Stimulated activated CD4-positive, alpha-beta T cell treated with anti-CD3 and anti-CD28 coated beads, TNF-alpha, amount 100 ng/mL, for 24 hours (primary cell): ENCODE measurements around the gene MYL3.

Source experiments
- DNase-seq, 3 experiments: peaks; one replicate each; pipeline ENCODE4 v3.0.0-alpha.2; 2020; ENCODE audit warnings: low read depth in 3 of 3

MYL3 gene

DNA sequence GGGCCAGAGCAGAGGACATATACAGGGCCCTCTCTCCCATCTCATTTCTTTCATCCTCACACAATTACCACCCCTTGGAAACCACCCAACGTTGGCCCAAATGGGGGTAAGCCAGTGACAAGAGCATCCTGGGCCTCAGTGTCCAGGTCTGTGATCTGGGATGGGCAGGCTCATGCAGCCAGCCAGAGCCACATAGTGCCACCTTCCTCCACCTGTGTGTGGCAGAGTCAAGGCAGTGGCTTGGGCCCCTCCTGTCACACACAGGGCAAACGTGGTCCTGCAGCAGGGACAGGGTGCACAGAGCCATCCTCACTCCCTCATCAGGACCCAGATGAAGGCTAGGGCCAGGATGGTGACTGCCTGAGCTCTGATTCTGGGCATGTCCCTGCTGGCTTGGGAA, 2.3 kb upstream of the MYL3 start:
- DNase-seq: no peak

DNA sequence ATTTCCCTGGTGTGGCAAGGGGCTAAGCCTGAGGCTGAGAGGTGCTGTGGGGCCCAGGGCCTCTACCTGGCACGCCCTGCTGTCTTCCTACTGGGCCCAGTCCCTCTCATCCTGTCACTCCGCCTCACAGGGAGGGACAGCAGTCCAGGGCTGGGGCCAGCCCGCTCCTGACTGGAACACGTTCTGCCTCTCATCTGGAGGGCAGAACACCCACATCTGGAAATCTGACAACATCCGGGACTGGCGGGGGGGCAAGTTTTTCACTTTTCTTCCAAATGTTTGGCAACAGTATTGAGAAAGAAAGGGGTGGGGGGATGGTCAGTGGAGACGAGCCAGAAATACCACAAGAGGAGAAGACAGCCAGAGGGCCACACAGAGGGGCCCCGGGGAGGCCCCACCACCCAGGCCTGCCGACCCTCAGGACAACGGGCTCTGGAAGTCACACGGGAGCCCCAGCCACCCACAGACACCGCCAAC, 1.8 kb upstream of the MYL3 start:
- no peak for DNase-seq

GRCh38 chr3:46864061-46864881, 1.0 kb upstream of the MYL3 start:
- DNase-seq: no peak

DNA sequence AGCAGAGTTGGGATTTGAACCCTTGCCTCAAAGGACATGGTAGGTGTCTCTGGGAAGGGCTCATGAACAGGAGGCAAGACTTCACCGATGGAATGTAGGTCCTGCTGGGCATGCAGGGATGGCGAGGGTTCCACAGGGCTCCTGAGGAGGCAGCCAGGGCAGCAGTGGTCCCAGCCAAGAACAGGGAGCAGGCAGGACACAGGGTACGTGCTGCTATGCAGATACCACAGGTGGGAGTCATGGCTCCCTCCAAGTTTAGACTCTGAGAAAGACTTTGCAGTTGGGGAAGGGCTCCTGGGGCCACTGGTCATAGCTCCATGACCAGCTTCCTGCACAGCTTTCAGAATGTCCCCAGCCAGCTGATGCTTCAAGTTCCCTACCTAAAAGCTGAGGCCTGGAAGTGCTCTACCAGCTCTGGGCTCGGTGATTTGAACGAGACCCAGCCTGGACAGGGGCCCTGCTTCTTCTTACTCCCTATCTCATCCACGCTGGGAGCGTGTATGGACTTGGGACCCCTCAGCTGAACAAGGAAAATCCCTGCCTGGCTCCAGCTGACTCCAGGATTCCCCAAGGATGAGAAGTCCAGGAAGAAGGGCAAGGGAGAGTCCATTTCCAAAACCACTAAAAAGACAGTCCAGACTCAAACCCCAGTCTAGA, 747 bp downstream of the MYL3 start:
- DNase-seq: no peak

DNA sequence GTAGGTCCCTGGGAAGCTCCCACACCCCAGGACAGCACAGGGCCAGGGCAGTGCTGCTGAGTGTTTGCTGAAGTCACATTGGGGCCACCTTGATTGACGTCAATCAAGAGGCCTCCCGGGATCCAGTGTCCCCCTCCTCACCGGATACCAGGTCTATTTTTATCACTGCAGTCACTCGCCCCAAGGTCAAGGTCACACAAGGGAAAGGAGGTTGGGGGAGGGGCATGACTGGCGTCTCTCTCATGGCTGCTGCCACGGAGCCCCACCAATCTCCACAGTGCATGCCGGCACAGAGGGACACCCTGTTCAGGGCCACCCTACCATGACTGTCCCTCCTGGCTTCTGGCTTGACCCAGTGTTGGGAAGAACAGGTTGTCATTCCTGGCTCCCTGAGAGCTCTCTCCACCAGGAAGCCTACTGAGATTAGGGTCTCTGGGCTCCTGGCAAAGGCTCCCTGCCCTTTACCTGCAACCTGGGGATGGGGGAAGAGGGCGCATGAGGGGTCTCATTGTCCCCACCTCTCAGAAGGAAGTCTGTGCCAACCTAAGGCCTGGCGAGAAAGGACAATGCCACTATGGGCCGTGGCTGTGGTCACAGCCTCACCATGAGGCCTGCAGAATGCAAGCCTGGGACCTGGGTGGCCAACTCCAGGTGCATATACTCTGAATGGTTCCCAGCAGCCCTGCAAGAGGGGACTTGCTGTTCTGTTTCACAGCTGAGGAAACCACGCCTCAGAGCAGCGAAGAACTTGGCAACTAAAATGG, 1.5 kb downstream of the MYL3 start:
- DNase-seq: no peak

DNA sequence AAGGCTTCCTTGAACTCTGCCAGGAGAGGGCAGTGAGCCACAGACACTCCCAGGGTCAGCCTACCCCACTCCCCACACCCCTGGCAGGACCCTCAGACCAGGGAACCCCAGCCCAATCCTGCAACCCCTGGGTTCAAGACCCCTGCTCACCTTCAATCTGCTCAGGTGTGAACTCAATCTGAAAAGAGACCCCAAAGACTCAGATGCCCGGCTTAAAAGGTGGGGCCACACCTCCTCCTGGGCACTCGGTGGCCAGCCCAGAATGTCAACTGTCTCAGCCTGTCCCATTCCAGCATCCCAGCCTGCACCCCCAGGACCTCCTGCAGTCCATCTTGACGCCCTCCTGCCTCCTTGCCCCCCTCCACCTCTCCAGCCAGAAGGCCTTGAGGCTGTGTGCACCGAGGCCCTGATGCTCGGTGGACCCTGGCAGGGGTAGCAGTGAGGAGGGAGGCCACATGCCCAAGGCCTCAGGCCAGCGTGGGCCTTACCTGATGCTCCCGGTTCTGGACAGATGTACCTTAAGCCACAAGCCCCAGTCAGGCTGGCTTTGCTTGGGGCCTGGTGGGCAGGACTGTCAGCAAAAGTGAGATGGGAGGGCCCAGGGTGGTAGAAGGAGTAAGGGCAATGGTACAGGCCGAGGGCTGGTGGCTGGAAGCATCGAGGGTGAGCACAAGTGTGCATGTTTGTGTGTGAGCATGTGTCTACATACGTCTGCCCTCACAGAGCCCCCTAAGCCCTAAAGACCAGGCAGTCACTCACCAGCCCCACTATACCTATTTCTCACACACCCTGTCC, 2.2 kb downstream of the MYL3 start:
- no peak for DNase-seq

GRCh38 chr3:46860017-46860809, 3.0 kb downstream of the MYL3 start:
- peak in 1 of 3 experiments; percentile 25 for DNase-seq

- DNase-seq: no peak
Observed at GRCh38 chr3:46859001-46859710, 4.1 kb downstream of the MYL3 start.

- DNase-seq: no peak
Observed at GRCh38 chr3:46858456-46858855, 4.8 kb downstream of the MYL3 start.

DNA sequence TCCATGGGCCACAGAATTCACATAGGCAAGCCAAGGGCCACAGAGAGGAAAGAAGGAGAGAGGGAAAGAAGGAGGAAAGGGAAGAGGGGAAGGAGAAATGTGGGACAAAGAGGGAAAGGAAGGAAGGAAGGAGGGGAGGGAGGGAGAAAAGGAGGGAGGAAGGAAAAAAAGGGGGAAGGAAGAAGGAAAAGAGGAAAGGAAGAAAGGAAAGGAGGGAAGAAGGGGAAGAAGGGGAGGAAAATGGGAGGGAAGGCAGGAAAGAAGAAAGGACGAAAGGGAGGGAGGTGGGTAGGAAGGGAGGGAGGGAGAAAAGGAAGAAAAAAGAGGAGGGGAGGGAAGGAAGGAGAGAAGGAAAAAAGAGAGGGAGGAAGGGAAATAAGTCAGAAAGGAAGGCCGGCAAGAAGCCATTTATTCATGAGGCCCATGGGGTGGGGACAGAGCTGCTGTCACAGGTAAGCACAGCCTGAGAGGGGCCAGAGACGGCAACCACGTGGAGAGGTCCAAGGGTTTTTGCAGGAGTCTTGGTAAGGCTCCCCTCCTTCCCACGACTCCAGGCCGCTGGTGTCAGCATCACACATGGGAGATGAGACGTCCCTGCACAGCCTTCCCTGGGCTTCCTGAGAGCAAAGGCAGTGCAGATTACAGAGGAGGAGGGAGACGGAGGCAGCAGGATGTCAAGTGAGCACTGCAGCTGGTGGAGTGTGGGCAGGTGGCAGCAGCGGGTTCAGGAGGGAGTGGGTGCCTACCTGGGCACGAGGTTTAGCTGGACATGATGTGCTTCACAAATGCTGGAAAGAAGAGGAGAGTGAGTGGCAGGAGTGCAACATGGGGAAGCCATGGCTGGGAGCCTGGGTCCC, 5.5 kb downstream of the MYL3 start:
- DNase-seq: no peak

DNA sequence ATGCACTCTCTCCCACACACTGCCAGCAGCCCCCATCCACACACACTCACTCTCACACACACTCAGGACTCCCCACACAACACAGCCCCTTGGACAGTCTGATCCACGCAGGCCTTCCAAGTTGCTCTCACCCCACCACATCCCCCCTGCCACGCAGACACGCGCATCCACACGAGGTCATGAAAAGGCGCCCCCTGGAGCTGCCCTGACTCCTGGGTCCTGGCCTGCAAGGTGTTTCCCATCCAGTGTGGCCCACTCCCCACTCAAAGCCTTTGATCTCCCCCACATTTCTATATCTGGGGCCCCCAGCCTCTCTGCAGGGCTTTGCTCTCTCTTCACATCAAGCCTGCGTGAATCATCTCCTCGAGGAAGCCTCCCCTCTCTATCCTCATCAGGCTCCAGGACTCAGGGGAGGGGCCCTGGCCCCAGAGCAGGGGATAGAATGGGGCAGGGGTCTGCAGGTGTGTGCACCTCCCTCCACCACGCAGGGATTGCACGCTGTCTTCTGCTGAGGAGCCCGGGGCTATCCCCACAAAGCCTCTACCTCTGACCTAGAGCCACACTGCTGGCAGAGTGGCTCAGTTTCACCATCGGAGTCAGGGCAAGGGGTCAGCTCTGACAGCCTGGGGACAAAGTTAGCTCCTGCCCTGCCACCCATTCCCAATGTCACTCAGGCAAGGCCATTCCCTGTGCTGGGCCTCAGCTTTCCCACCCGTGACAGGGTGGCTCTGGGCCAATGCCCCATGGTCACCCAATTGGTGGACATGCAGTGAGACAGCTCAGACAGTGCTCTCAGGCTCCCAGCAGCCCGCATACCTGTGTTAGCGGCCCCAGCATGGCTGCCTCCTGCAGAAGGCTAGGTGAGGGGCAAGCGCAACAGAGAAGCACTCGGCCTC, 6.4 kb downstream of the MYL3 start:
- DNase-seq: no peak

DNA sequence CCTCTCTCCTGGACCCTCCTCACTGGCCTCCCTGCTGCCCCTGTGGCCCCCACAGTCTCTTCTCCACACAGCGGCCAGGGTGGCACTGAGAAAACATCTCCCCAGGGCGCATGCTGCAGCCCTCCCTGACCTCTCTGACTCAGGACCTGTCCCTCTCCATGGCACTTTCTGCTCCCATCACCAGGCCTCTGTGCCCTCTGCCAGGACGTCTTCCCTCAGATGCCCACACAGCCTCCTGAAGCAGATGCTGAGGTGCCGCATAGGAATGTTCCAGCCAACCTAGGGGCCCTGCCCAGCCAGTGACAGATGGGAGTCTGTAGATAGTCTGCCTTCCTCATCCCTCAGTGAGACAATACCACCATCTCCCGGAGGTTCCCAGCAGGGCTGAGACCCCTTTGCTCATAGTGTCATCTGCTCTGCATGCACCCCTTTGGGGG, 8.7 kb downstream of the MYL3 start:
- DNase-seq: no peak

GRCh38 chr3:46853441-46854415, 9.5 kb downstream of the MYL3 start:
- DNase-seq: no peak

GRCh38 chr3:46852839-46853355, 10.3 kb downstream of the MYL3 start:
- no peak for DNase-seq

GRCh38 chr3:46852334-46852720, 10.9 kb downstream of the MYL3 start:
- DNase-seq: no peak
